ENCODE data around the gene WFIKKN1.

The WFIKKN1 gene

DNA sequence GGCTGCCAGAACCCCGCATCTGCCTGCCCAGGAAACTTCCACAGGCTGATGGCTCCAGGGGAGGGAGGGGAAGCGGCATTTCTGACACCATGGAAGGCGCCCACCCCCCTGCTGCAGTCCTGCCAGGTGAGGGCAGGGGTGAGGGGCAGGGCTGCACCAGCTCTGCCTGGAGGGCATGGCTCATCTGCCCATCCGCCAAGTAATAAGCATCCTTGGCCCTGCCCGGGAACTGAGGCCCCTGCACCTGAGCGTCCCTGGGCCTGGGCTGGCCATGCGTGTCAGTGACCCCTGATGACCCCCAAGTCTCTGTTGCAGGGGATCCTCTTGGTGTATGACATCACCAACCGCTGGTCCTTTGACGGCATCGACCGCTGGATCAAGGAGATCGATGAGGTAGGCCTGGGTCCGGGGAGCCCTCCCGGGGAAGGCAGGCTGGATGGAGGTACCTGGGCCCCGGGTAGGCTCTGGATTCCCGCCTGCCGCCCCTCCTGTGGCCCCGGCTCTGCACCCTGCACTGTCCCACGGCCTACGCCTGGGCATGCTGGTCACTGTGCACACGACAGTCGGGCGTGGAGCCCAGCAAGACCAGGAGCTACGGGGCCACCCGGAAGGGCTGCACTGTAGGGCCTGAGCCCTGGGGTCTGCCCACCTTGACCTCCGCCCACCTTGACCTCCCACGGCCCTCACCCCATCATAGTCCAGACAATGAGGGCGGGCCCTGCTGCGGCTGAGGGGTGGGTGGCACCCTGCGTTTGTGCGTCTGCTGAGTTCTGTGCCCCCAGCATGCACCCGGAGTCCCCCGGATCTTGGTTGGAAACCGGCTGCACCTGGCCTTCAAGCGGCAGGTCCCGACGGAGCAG, 5.4 kb upstream of the WFIKKN1 start:
- DNase-seq = no peak

DNA sequence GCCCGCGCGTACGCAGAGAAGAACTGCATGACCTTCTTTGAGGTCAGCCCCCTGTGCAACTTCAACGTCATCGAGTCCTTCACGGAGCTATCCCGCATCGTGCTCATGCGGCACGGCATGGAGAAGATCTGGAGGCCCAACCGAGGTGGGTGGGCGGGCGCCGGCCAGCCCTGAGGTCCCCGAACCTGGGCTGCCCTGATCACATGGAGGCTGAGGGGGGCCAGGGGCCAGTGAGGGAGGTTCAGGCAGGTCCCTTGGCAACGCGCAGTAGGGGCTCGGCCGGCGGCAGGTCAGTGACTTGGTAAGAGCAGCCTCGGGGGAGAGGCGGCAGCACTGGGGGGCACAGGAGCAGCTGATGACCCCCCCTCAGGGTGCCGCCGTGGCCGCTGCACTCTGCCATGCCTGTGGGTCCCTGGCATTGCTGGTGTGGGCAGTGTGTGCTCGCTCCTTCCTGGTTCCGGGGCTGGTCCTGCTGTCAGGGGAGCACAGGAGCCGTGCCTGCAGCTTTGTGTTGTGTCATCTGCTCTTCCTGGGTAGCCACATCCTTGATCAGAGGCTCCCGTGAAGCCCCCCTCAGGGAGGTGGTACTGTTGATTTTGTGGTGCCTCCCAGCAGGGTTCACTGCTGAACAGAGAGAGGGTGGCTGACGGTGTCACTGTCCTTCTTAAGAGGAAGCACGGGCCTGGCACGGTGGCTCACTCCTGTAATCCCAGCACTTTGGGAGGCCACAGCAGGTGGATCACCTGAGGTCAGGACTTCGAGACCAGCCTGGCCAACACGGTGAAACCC, 4.6 kb upstream of the WFIKKN1 start:
- DNase-seq = no peak

DNA sequence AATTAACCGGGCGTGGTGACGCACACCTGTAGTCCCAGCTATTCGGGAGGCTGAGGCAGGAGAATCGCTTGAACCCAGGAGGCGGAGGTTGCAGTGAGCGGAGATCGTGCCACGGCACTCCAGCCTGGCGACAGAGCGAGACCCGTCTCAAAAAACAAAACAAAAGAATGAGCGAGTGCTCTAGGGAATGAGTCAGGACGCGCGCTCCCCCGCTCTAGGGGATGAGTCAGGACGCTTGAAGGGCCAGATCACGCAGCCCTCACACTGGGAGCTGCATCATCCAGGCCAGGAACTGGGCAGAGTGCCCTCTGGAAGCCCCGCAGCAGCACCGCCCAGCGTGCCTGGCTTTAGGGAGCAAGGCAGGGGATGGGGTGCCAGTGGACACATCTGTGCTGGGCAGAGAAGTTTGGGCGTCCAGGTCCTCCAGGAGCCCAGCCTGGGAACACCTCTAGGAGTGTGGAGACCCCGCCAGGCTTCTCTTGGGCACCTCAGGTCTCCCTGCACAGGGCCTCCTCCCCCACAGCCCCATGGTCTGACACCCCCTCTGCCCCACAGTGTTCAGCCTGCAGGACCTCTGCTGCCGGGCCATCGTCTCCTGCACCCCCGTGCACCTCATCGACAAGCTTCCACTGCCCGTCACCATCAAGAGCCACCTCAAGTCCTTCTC, 3.9 kb upstream of the WFIKKN1 start:
- no peak for DNase-seq

DNA sequence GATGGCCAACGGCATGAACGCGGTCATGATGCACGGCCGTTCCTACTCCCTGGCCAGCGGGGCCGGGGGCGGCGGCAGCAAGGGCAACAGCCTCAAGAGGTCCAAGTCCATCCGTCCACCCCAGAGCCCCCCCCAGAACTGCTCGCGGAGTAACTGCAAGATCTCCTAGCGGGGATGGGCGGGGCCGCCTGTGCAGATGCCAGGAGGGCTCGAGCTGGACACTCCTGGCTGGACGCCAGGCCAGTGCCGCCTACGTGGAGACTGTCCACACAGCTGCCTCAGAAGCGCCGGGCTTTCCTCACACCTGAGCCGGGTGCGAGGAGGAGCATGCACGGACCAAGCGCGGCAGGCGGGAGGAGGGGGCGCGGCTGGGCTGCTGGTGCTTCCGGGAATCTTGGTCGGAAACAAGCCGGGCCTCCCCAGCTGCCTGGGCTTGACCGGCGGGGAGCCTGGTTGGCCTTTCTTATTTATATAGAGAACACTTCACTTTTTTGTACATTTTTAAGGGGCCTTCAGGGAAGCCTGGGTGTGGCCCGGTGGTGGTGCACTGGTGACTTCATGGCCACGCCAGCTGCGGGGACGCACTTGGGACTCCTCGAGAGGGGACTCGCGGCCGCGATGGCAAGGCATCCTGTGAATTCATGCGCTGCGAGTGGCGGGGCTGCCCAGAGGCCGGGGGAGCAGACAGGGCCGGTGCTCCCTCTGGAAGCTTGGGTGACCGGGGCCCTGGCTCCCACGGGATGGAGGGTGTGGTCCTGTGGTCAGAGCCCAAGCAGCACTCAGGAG, 3.1 kb upstream of the WFIKKN1 start:
- DNase-seq = peak; percentile 32

DNA sequence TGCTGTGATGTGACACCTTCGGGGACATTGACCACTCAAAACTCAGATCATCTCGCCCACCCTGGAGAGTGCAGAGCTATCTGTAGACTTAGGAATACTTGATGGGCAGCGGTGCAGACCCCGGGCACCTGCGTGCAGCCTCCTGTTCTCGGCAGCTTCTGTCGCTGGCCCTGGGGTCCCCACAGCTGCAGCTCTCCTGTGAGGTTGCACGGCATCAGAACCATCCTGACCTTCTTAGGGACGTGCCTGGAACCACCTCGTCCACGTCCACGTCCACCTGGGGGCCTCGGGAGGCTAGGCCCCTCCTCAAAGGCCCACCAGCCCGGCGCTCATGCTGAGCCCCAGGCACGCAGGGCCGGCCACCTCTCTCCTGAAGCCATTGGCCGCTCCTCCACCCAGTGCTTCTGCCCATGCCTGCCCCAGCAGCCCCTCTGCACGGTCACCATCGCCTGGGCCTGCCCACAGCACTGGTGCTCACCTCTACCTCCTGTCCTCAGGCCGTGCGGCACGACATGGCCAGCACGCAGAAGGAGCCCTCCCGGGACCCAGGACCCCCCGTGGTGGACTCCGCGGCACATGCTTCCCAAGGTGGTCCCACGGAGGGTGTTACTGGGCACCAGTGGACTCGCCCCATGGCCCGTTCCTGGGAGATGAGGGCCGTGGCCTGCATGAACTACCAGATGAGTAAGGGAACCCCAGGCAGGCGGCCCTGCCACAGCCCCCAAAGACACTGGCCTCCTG, 2.3 kb upstream of the WFIKKN1 start:
- DNase-seq = peak; percentile 15

DNA sequence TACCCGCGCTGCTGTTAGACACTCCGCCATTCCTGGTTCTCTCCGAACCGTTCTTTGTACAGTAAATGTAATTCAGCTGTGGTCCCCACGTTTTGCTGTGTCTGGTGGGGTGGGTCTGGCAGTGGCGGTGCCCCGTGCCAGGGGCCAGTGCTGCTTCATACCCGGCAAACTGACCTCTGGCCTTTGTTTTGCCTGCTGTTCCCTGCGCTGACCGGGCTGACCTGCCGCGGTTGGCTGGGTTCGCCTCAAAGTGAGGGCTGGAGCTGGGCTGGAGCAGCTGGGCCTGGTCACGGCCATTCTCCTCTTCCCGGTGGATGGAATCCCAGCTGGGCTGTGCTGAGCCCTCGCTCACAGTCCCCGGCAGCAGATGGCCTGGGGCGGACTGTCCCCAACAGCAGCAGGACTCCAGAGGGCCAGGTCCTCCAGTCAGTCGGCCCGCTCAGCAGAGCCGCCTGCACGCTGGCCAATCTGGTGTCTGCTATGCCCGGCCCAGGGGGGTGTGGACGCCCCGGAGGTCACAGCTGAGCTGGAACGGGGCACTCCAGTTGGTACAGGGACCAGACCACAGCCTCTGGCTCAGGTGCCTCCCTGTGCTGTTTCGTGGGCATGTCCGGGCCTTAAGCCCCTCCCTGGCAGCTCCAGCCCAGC, 1.5 kb upstream of the WFIKKN1 start:
- DNase-seq = peak; percentile 79

DNA sequence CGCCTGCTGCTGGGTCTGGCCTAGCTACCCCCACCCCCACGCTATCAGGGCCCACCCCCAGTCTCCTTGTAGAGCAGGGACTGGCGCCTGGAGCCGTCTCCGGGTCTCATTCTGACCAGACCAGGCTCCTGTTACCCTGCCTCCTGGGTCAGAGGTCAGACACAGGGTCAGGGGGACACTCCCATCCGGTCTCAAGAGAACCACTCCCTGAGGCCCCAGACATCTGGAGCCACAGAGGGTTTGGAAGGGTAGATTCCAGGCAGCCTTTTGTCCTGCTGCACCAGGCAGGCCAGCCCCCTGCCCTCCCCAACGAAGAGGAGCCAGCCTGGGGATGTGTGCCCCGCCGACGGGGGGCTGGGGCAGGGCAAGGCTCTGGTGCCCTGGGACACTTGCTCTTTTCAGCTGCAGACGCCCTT, 944 bp upstream of the WFIKKN1 start:
- DNase-seq = no peak

DNA sequence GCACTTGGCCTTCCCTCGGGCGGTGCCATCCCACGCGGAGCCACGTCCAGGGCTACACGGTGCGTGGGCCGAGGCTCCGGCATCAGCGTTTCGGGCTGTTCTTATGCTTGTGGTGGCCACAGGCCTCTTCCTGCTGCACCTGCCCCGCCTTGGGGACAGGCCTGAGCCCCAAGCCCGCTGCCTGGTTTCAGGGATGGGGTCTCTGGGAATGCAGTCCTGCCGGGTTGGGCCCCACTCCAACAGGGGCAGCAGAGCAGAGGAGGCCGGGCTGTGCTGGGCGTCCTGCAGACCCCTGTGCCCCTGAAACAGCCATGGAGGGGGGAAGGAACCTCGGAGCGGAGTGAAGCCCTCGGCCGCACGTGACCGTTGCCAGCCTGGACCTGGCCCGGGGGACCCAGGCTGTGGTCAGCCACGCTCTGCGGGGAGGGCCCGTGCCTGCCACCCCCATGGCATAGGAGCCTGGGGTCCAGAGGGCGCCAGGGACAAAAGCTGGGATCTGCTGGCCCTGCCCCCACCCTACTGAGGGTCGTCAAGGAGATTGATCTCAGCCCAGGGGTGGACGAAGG, 453 bp upstream of the WFIKKN1 start:
- no peak for DNase-seq

DNA sequence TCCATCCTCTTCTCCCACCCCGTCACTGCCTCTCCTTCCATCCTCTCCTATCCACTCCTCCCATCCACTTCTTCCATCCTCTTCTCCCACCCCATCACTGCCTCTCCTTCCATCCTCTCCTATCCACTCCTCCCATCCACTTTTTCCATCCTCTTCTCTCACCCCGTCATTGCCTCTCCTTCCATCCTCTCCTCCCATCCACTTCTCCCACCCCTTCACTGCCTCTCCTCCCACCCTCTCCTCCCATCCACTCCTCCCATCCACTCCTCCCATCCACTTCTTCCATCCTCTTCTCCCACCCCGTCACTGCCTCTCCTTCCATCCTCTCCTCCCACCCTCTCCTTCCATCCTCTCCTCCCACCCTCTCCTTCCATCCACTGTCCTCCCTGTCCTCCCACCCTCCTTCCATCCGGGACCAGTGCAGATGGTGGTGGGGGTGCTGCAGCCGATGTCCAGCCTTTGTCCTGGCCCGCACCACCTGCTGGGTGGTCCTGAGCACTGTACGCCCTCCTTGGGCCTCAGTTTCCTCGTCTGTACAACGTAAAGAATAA, 1.1 kb downstream of the WFIKKN1 start:
- DNase-seq = no peak

DNA sequence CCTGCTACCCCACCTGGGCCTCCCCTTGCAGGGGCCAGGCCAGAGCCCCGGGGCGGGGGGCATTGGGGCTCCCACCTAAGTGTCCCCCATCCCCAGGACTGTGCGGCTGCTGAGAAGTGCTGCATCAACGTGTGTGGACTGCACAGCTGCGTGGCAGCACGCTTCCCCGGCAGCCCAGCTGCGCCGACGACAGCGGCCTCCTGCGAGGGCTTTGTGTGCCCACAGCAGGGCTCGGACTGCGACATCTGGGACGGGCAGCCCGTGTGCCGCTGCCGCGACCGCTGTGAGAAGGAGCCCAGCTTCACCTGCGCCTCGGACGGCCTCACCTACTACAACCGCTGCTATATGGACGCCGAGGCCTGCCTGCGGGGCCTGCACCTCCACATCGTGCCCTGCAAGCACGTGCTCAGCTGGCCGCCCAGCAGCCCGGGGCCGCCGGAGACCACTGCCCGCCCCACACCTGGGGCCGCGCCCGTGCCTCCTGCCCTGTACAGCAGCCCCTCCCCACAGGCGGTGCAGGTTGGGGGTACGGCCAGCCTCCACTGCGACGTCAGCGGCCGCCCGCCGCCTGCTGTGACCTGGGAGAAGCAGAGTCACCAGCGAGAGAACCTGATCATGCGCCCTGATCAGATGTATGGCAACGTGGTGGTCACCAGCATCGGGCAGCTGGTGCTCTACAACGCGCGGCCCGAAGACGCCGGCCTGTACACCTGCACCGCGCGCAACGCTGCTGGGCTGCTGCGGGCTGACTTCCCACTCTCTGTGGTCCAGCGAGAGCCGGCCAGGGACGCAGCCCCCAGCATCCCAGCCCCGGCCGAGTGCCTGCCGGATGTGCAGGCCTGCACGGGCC, 1.9 kb downstream of the WFIKKN1 start:
- no peak for DNase-seq

DNA sequence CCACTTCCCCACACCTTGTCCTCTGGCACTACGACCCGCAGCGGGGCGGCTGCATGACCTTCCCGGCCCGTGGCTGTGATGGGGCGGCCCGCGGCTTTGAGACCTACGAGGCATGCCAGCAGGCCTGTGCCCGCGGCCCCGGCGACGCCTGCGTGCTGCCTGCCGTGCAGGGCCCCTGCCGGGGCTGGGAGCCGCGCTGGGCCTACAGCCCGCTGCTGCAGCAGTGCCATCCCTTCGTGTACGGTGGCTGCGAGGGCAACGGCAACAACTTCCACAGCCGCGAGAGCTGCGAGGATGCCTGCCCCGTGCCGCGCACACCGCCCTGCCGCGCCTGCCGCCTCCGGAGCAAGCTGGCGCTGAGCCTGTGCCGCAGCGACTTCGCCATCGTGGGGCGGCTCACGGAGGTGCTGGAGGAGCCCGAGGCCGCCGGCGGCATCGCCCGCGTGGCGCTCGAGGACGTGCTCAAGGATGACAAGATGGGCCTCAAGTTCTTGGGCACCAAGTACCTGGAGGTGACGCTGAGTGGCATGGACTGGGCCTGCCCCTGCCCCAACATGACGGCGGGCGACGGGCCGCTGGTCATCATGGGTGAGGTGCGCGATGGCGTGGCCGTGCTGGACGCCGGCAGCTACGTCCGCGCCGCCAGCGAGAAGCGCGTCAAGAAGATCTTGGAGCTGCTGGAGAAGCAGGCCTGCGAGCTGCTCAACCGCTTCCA, 2.7 kb downstream of the WFIKKN1 start:
- no peak for DNase-seq

DNA sequence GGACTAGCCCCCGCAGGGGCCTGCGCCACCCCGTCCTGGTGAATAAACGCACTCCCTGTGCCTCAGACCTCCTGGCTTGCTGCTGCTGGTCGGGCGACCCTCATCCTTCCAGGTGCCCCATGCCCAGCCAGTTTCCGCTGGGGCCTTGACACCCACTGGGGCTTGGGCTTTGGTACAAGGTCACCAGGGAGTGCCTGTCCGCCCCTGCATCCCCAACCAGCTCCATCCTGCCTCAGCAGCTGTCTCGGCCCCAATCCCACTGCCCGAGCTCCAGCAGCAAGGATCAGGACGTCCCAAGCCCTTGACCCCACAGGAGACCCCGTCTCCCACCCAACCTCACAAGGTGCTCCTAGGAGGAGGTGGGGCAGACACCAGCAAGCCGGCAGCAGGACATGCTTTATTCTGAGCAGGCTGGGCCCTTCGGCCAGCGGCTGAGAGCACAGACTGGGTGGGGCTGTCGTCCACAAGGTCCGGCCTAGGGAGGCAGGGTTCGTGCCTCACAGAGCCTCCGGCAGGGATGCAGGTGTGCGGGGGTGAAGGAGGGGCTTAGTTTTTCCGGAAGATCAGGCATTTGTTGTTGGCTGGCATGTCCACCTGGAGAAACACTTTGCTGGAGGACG, 3.4 kb downstream of the WFIKKN1 start:
- DNase-seq = no peak

DNA sequence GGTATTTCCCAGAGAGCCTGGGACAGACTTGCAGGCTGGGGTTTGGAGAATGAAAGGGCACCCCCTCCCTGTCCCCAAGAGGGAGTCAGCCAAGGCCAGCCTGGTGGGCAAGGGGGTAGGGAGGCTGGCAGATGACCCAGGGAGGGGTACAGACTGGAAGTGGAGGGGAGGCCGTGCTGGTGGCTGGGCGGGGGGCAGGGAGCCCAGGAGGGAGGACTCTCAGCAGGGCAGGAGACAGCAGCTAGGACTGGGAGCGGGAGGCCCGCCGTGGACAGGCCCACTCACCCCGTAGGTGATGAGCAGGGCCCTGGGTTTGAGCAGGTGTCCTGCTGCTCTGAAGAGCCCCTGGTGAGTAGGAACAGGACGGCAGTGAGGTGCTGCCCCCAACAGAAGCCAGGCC, 4.2 kb downstream of the WFIKKN1 start:
- no peak for DNase-seq

DNA sequence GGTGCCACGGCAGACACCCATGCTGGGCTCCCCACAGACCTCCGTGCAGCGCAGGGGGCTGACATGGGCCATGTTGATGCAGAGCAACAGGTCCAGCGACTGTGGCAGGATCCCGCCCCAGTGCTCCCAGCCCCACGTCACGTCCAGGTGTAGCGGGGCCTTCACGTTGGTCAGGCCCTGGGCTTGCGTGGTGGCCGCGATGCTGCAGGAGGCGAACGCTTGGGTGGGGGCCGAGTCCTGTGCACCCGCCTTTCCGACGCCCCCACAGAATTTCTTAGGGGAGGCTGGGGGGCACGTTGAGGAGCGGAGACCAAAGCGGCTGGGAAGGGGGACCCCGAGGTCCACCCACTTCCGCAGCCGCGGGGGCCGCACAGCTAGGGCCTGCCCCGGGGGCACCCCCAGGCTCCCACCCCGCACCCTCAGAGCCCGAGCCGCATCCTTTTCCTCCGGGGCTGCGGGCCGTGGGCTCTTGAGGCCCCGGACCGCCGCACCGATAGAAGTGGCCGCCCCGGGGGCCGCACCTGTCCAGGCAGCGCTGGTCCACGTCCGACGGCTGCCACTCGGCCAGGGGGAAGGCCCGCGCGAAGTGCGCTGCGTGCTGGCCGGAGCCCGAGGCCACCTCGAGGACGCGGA, 4.9 kb downstream of the WFIKKN1 start:
- DNase-seq = no peak

DNA sequence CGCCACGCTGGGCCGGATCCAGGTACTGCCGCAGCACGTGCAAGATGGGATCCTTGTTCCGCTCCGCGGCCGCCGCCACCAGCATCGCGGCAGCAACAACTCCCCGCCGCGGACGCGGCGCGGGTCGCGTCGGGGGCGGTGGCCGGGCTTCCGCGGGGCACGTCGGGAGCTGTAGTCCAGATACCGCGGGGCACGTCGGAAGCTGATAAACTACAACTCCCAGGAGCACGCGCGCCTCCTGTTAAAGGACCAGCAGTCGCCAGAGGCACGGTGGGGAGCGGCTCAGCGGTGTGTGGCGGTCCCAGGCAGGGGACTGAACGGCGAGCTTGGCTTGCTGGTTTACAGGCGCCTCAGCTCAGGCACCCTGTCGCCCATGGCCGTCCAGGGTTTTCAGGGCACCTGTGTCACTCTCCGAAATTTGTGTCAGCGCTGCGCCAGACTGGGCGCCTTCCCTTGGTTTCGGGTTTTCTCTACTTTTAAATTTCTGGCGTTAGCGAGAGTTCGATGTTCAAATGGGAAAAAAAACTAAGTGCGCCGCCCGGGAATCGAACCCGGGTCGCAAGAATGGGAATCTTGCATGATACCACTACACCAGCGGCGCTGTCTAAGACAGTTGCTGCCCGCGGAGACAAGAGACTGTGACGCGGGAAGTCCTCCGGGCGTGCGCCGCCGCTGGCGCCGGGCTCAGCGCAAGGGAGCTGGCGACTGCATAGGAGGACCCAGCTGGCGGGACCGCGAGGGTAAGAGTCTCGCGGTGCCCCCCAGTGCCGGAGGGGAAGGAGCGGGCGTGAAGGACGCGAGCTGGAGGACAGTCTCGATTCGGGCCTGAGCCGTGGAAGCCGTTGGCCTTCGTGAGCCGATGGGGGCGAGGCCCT, 5.7 kb downstream of the WFIKKN1 start, which contains the start of gene METTL26:
METTL26 (minus strand) TSS at position 100 of the 875 bp plus-strand sequence; CDS start at position 85, 15 bp downstream.
- DNase-seq = peak; percentile 96

DNA sequence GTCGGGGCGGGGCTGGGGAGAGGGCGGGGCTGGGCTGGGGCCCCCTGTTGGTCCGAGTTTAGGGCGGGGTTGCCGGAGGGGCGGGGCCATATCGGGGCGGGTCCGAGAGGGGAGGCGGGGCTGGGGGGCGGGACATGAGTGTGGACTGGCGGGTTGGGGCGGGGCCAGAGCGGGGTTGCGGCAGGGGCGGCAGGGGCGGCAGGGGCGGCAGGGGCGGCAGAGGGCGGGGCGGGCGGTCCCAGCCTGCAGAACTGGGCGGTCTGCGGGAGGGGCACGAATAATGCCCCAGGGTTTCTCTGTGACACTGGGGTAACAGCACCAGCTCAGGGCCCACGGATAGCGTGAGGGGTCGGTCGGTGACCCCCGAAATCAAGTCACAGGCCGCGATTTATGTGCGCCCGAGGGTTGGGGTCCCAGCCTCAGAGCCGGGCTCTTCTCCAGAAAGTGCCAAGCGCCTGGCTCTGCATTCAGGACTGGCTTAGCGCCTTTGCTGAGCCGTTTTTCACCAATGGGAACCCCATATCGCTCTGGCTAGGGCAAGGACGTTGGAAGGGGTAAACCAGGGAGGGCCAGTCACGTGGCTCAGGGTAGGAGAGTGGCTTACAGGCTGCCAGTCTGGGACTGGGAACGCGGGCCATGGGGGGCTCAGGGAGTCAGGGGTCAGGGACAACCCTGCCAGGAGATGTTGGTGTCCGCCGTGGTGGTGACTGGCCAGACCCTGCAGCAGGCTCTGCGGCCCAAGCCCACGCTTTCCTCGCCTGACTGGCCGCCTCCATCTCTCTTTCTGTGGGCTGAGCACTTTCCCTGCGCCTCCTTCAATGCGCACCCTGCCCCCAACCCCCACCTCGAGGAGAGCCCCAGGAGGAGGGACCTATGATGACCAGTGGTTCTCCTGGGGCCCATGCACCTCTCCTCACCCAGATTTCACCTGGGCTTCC, 6.6 kb downstream of the WFIKKN1 start:
- no peak for DNase-seq
